Natural killer cell (primary cell): ENCODE data around the gene PIK3R1. TPM values are rescaled to one million over a fixed set of nuclear protein-coding genes. Genes with fewer than 3 reads are reported as not detected.

Source experiments
- ATAC-seq, 3 donors: fragments of 150-1000 bp in 2 of 3; fragments of 200-7000 bp in 1 of 3; cut with Tn5 transposase; 1 replicate in 1 of 3; 2 replicates in 2 of 3; pipeline ENCODE4 v1.10.0; 2021; ENCODE audit warnings: mild to moderate bottlenecking in 2 of 3, moderate library complexity in 2 of 3
- DNase-seq, 2 donors: peaks; one replicate each; pipeline versions ENCODE4 v3.0.0 to v3.0.0-alpha.2; 2013 to 2021; ENCODE audit warnings: mixed read lengths in 1 of 2
- H3K27ac ChIP-seq: one replicate; pipeline ENCODE4 v1.5.1; 2013; ENCODE audit warnings: mild to moderate bottlenecking, low read length
- H3K27me3 ChIP-seq: one replicate; pipeline ENCODE4 v1.6.1; 2013; ENCODE audit warnings: low read length; ENCODE audit not compliant: control insufficient read depth, insufficient read depth
- H3K36me3 ChIP-seq: one replicate; pipeline ENCODE4 v1.6.1; 2013; ENCODE audit warnings: low read length; ENCODE audit not compliant: control insufficient read depth, insufficient read depth
- H3K4me1 ChIP-seq: one replicate; pipeline ENCODE4 v1.6.1; 2013; ENCODE audit warnings: low read length; ENCODE audit not compliant: control insufficient read depth, insufficient read depth
- H3K4me3 ChIP-seq: one replicate; pipeline ENCODE4 v1.5.1; 2013; ENCODE audit warnings: low read length
- H3K9me3 ChIP-seq: one replicate; pipeline ENCODE4 v1.6.1; 2013; ENCODE audit warnings: low read length; ENCODE audit not compliant: control insufficient read depth, insufficient read depth
- H3K27ac Mint-ChIP-seq, 2 donors: one replicate each; pipeline ENCODE4 v1.8.0; 2022; ENCODE audit warnings: mild to moderate bottlenecking in 2 of 2, mixed read lengths in 2 of 2, moderate library complexity in 1 of 2
- H3K27me3 Mint-ChIP-seq, 2 donors: one replicate each; pipeline ENCODE4 v1.8.0; 2022; ENCODE audit warnings: low read depth in 2 of 2, mixed read lengths in 2 of 2
- H3K36me3 Mint-ChIP-seq: one replicate; pipeline ENCODE4 v1.8.0; 2022; ENCODE audit warnings: mixed read lengths
- H3K4me1 Mint-ChIP-seq, 2 donors: one replicate each; pipeline ENCODE4 v1.8.0; 2022; ENCODE audit warnings: mixed read lengths in 2 of 2
- H3K4me3 Mint-ChIP-seq: one replicate; pipeline ENCODE4 v1.8.0; 2022; ENCODE audit warnings: mild to moderate bottlenecking, moderate library complexity, mixed read lengths
- H3K9me3 Mint-ChIP-seq, 2 donors: one replicate each; pipeline ENCODE4 v1.8.0; 2022; ENCODE audit warnings: mixed read lengths in 2 of 2
- WGBS: methylation state at CpG from one replicate; pipeline ENCODE4 v1.1.7; 2013; ENCODE audit warnings: missing lambda C conversion rate; ENCODE audit not compliant: insufficient coverage; 5-methylcytosine and 5-hydroxymethylcytosine counted together
- intact Hi-C: fragments of 100-400 bp; cut with micrococcal nuclease; formaldehyde crosslinking; loops from one replicate; pipeline ENCODE4 v1.14.2; 2022
- total RNA-seq, 4 donors: library from RNA; stranded (reverse); fragments of 120-200 nt in 1 of 4; gene quantifications; one replicate each; pipeline versions ENCODE4 v1.2.3 to v1.2.4, GENCODE V29; 2013 to 2022
- TF ChIP-seq, protein P1 (sequence below): fragments of 200-600 bp; IDR thresholded peaks from one replicate; pipeline ENCODE4 v1.8.0; 2022; ENCODE audit warnings: antibody characterized with exemption

The PIK3R1 gene
- total RNA-seq, 3 donors from 2014 or later (not counting 1 experiment from before 2014, with no cell fraction given), result 307 to 365 (median 313) TPM

DNA sequence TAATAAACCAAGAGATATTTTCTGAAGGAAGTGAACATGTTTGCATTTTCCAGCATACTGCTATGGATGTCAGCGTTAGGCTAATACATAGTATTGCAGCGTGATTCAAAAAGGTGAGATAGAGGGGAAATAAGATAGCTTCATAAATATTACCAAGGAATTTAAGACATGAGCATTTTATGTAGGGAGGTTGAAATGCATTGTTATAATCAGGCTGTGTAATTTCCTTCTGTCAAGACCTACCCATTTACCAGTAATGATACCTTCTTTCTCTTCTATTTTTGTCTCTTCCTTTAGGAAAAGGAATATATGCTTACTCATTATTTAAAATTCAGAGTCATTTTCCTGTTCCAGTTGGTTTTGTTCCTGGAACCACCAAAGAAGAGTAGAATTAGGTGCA, 33.3 kb downstream of the PIK3R1 start:
- H3K27ac Mint-ChIP-seq, result peak overlapping the region; percentile 87 to 90
- Histone ChIP-seq H3K4me3 (no peak overlapping the region), H3K27me3 (no peaks in the 10 kb centered on the region), H3K9me3 (no peaks in the 10 kb centered on the region), H3K4me1 (peaks cover 29% of the 10 kb centered on the region), H3K27ac (no peak overlapping the region), H3K36me3 (no peaks in the 10 kb centered on the region)
- no peaks in the 10 kb centered on the region for H3K36me3 Mint-ChIP-seq
- H3K27me3 Mint-ChIP-seq, result no peaks in the 10 kb centered on the region
- intact Hi-C loops, result no loop called here
- H3K4me1 Mint-ChIP-seq, result peaks cover 72 to 75% of the 10 kb centered on the region in 2 donors
- 92% methylated on average over 2 of the region's 2 CpGs for WGBS
- no peaks in the 10 kb centered on the region for H3K9me3 Mint-ChIP-seq
- DNase-seq (no peak), ATAC-seq (no peak)
- H3K4me3 Mint-ChIP-seq, result no peak overlapping the region
- TF ChIP-seq, protein P1, sequence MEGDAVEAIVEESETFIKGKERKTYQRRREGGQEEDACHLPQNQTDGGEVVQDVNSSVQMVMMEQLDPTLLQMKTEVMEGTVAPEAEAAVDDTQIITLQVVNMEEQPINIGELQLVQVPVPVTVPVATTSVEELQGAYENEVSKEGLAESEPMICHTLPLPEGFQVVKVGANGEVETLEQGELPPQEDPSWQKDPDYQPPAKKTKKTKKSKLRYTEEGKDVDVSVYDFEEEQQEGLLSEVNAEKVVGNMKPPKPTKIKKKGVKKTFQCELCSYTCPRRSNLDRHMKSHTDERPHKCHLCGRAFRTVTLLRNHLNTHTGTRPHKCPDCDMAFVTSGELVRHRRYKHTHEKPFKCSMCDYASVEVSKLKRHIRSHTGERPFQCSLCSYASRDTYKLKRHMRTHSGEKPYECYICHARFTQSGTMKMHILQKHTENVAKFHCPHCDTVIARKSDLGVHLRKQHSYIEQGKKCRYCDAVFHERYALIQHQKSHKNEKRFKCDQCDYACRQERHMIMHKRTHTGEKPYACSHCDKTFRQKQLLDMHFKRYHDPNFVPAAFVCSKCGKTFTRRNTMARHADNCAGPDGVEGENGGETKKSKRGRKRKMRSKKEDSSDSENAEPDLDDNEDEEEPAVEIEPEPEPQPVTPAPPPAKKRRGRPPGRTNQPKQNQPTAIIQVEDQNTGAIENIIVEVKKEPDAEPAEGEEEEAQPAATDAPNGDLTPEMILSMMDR, result no peak

DNA sequence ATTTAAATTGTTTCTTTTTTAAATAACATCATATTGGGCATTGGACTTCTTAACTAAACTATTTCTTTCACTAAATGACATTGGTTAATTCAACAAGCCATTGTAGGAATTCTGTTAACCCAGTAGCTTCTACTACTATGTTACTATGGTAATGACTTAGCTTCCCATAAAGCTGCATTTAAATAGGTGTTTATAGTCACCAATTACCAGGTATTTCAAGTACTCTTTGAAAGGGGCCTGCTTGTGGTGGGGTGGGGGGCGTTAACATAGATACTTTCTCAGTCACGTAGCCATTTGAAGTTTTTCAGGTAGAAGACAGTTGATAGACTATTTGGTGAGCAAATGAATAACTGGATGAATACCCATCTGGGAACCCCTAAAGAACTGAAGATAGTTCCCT, 34.0 kb downstream of the PIK3R1 start:
- Histone ChIP-seq H3K27ac (no peak overlapping the region), H3K4me1 (peaks cover 29% of the 10 kb centered on the region), H3K9me3 (no peaks in the 10 kb centered on the region), H3K27me3 (no peaks in the 10 kb centered on the region), H3K36me3 (no peaks in the 10 kb centered on the region), H3K4me3 (no peak overlapping the region)
- no peak for DNase-seq
- no peak for ATAC-seq
- Mint-ChIP-seq H3K4me1 (peaks cover 75 to 77% of the 10 kb centered on the region in 2 donors), H3K27ac (peak overlapping the region; percentile 87 to 90), H3K4me3 (no peak overlapping the region), H3K9me3 (no peaks in the 10 kb centered on the region), H3K36me3 (no peaks in the 10 kb centered on the region), H3K27me3 (no peaks in the 10 kb centered on the region)
- TF ChIP-seq, protein P1, result no peak
- intact Hi-C loops, result no loop called here
- WGBS, result 100% methylated on average over 2 of the region's 2 CpGs

DNA sequence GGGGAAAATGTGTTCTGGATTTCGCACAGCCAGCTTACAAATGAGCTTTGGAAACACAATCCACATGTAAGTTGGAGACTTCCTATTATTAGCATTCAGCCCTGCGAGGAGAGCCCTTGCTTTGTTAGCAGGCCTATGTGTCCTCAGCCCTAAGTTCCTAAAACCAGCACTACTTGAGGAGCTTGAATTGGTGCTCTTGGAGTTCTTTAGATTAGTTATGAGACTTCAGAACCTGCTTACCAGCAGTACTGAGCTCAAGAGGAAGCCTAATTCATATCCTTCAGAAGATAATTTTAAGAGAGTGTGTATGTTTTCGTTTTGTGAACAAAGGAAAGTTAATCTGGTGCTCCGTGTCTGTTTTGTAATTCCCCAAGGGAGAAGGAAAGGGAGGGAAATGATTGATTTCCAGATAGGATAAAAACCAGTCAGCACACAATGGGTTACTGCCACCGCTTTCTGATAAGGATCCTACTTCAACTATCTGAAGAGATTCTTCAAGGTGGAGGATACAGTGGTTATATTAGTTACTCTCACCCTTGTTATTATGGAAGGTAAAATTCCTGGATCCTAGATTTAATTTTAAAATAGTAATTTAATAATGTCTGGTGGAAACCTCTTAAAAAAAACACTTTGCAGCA, 35.2 kb downstream of the PIK3R1 start:
- Histone ChIP-seq H3K27ac (peak overlapping the region; percentile 55), H3K4me1 (peaks cover 37% of the 10 kb centered on the region), H3K9me3 (no peaks in the 10 kb centered on the region), H3K4me3 (no peak overlapping the region), H3K36me3 (no peaks in the 10 kb centered on the region), H3K27me3 (no peaks in the 10 kb centered on the region)
- no peaks in the 10 kb centered on the region for H3K27me3 Mint-ChIP-seq
- DNase-seq (no peak), ATAC-seq (no peak)
- 64% methylated on average over 4 of the region's 5 CpGs for WGBS
- H3K27ac Mint-ChIP-seq, result peak overlapping the region; percentile 87 to 90
- no peaks in the 10 kb centered on the region for H3K9me3 Mint-ChIP-seq
- peaks cover 75 to 78% of the 10 kb centered on the region in 2 donors for H3K4me1 Mint-ChIP-seq
- peak overlapping the region; percentile 62 for H3K4me3 Mint-ChIP-seq
- intact Hi-C loops, result loop anchor here (10.0 kb wide), 1 partner anchor 1086 kb away; no protein-coding TSS in a partner anchor
- TF ChIP-seq, protein P1, result no peak
- no peaks in the 10 kb centered on the region for H3K36me3 Mint-ChIP-seq

DNA sequence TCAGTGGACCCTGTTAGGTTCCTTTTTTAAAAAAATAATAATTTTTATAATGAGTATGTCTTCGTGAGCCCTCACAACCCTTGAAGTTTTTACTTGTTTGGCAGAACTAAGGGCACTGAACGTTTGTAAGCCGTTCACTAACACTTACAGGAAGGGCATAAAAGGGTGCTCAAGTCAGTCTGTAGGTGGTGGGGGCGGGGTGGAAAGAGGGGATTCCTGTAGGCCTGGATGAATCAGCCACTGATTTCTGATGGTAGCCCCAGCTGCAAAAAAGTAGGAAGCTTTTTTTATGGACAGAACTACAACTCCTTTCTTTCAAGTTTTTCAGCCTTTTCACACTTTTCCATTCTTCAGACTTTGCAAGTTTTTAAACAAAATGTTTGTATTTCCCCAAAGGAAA, 35.8 kb downstream of the PIK3R1 start:
- peaks cover 75 to 82% of the 10 kb centered on the region in 2 donors for H3K4me1 Mint-ChIP-seq
- H3K27me3 Mint-ChIP-seq, result no peaks in the 10 kb centered on the region
- H3K9me3 Mint-ChIP-seq, result no peaks in the 10 kb centered on the region

More for the DNA sequence above, 35.8 kb downstream of the PIK3R1 start:
- WGBS, result 22% methylated on average over 4 of the region's 4 CpGs
- no peak overlapping the region for H3K4me3 ChIP-seq
- H3K27me3 ChIP-seq, result no peaks in the 10 kb centered on the region
- ATAC-seq (peak; percentile 64 to 75 (median 74)), DNase-seq (peak in 1 of 2 donors; percentile 76)
- peak overlapping the region; percentile 55 for H3K27ac ChIP-seq
- H3K9me3 ChIP-seq, result no peaks in the 10 kb centered on the region
- TF ChIP-seq, protein P1, result no peak
- Mint-ChIP-seq H3K36me3 (no peaks in the 10 kb centered on the region), H3K27ac (peak overlapping the region; percentile 87 to 90), H3K4me3 (no peak overlapping the region)
- H3K36me3 ChIP-seq, result no peaks in the 10 kb centered on the region
- intact Hi-C loops, result loop anchor here (10.0 kb wide), 1 partner anchor 1087 kb away; no protein-coding TSS in a partner anchor
- peaks cover 43% of the 10 kb centered on the region for H3K4me1 ChIP-seq
